GM12878 (cell line): ENCODE measurements around the gene RRBP1. TPM values are rescaled to one million over a fixed set of nuclear protein-coding genes. Genes with fewer than 3 reads are reported as not detected.

Source experiments
- ATAC-seq: fragments of 200-7000 bp; cut with Tn5 transposase; 3 replicates; pipeline ENCODE4 v1.9.1; 2020; ENCODE audit warnings: mild to moderate bottlenecking, moderate library complexity
- Bru-seq: library from RNA; stranded (reverse); fragments of 400-500 nt; gene quantifications from one replicate; lab custom pipeline; 2021; lab: Mats Ljungman, UMichigan
- BruChase-seq, 2 experiments: library from RNA; stranded (reverse); fragments of 400-500 nt; gene quantifications; one replicate each; lab custom pipeline; 2021; lab: Mats Ljungman, UMichigan
- BruUV-seq: library from RNA; stranded (reverse); fragments of 400-500 nt; replicated peaks from 2 replicates; lab custom pipeline; 2021; lab: Mats Ljungman, UMichigan
- CTCF ChIA-PET: fragments of 300-600 bp; sonication (Branson Sonifier 250); formaldehyde crosslinking; extraction: SDS; loops from one replicate; lab custom pipeline; 2021; ENCODE audit warnings: inconsistent platforms; lab: Yijun Ruan, JAX
- POLR2A ChIA-PET: fragments of 350-600 bp; formaldehyde crosslinking; extraction: SDS; loops from one replicate; lab custom pipeline; 2021; ENCODE audit warnings: inconsistent platforms; lab: Charles Lee
- RAD21 ChIA-PET: fragments of 300-600 bp; sonication (Branson Sonifier 250); formaldehyde crosslinking; loops from one replicate; lab custom pipeline; 2023; ENCODE audit warnings: antibody characterized with exemption; ENCODE audit not compliant: unreplicated experiment; lab: Charles Lee
- SMC1A ChIA-PET: fragments of 300-600 bp; sonication (Branson Sonifier 250); formaldehyde crosslinking; loops from one replicate; lab custom pipeline; 2023; ENCODE audit not compliant: unreplicated experiment, uncharacterized antibody; lab: Charles Lee
- DNase-seq: peaks from one replicate; pipeline ENCODE4 v3.0.0-alpha.2; 2011; ENCODE audit warnings: low read depth, low spot score
- FAIRE-seq: peaks from 3 replicates; lab custom pipeline; 2011; peaks lifted over from hg19 to GRCh38; lab: Jason Lieb, UNC
- H2AFZ ChIP-seq: 2 replicates; pipeline ENCODE4 v1.6.0; 2011; ENCODE audit warnings: low read depth, low read length, control low read depth; ENCODE audit not compliant: control insufficient read depth
- H3K27ac ChIP-seq: 2 replicates; pipeline ENCODE4 v1.5.1; 2011; ENCODE audit warnings: control low read depth; ENCODE audit not compliant: control insufficient read depth, insufficient read depth
- H3K27me3 ChIP-seq, 2 experiments: replicated peaks in 1 of 2; 2 replicates each; pipeline versions ENCODE4 v1.6.0 to v1.6.1; 2011; ENCODE audit warnings: low read length in 1 of 2; ENCODE audit not compliant: control insufficient read depth in 2 of 2, insufficient read depth in 2 of 2
- H3K36me3 ChIP-seq, 2 experiments: 2 replicates each; pipeline ENCODE4 v1.5.1; 2011; ENCODE audit warnings: low read length in 1 of 2; ENCODE audit not compliant: control insufficient read depth in 2 of 2, insufficient read depth in 2 of 2
- H3K4me1 ChIP-seq: 2 replicates; pipeline ENCODE4 v1.6.1; 2011; ENCODE audit warnings: mild to moderate bottlenecking, low read length, moderate library complexity, mixed read lengths; ENCODE audit not compliant: control insufficient read depth, insufficient read depth
- H3K4me2 ChIP-seq: 2 replicates; pipeline ENCODE4 v1.6.0; 2011; ENCODE audit warnings: control low read depth; ENCODE audit not compliant: control insufficient read depth, insufficient read depth
- H3K4me3 ChIP-seq: fragments of 200-600 bp; sonication (generic); 2 replicates; pipeline ENCODE4 v1.5.1; 2016
- H3K79me2 ChIP-seq: 2 replicates; pipeline ENCODE4 v1.6.0; 2011; ENCODE audit warnings: low read length; ENCODE audit not compliant: control insufficient read depth, insufficient read depth
- H3K9ac ChIP-seq: 2 replicates; pipeline ENCODE4 v1.8.0; 2011; ENCODE audit warnings: low read length, control low read depth, mixed read lengths; ENCODE audit not compliant: control insufficient read depth, insufficient read depth
- H3K9me3 ChIP-seq: replicated peaks from 3 replicates; pipeline ENCODE4 v1.5.1; 2011; ENCODE audit warnings: mild to moderate bottlenecking, low read length; ENCODE audit not compliant: control insufficient read depth, insufficient read depth
- H4K20me1 ChIP-seq: 2 replicates; pipeline ENCODE4 v1.6.0; 2011; ENCODE audit not compliant: control insufficient read depth, insufficient read depth
- ATF3 ChIP-seq: IDR thresholded peaks from 2 replicates; pipeline ENCODE4 v1.6.1; 2011; ENCODE audit warnings: low read depth, mild to moderate bottlenecking, low read length, moderate library complexity, borderline replicate concordance; ENCODE audit errors: extremely low read depth
- BHLHE40 ChIP-seq, 2 experiments: fragments of 450-650 bp in 1 of 2; IDR thresholded peaks; 2 replicates each; pipeline ENCODE4 v1.6.1; 2011 to 2017; ENCODE audit warnings: low read depth in 2 of 2, borderline replicate concordance in 1 of 2, improper control_type of control experiment in 1 of 2, low read length in 1 of 2, mild to moderate bottlenecking in 1 of 2
- MEF2B ChIP-seq: fragments of 450-650 bp; IDR thresholded peaks from 2 replicates; pipeline ENCODE4 v1.6.1; 2018; ENCODE audit warnings: mild to moderate bottlenecking, moderate library complexity; ENCODE audit not compliant: partially characterized antibody, poor library complexity, severe bottlenecking
- MXI1 ChIP-seq: fragments of 150-350 bp; IDR thresholded peaks from 2 replicates; pipeline ENCODE4 v1.6.1; 2011; ENCODE audit warnings: low read depth, mild to moderate bottlenecking, inconsistent platforms, low read length, improper control_type of control experiment
- NFYB ChIP-seq: IDR thresholded peaks from 2 replicates; pipeline ENCODE4 v1.6.1; 2011; ENCODE audit warnings: low read depth, mild to moderate bottlenecking, low read length, improper control_type of control experiment, moderate library complexity; ENCODE audit not compliant: insufficient read depth
- POLR2AphosphoS2 ChIP-seq: IDR thresholded peaks from 2 replicates; pipeline ENCODE4 v1.6.1; 2011; ENCODE audit warnings: low read depth, mild to moderate bottlenecking, low read length, improper control_type of control experiment, moderate library complexity
- RELB ChIP-seq: fragments of 450-650 bp; IDR thresholded peaks from 2 replicates; pipeline ENCODE4 v1.6.1; 2017; ENCODE audit warnings: low read depth, mild to moderate bottlenecking, moderate library complexity
- SIN3A ChIP-seq: IDR thresholded peaks from 2 replicates; pipeline ENCODE4 v1.6.1; 2012; ENCODE audit warnings: low read depth, low read length, improper control_type of control experiment
- ZBTB40 ChIP-seq: fragments of 450-650 bp; IDR thresholded peaks from 2 replicates; pipeline ENCODE4 v1.6.1; 2016; ENCODE audit warnings: mild to moderate bottlenecking, moderate library complexity, borderline replicate concordance
- WGBS: methylation state at CpG from one replicate; pipeline ENCODE4 v1.1.6; 2016; ENCODE audit warnings: low lambda C conversion rate; ENCODE audit not compliant: insufficient replicate concordance, insufficient coverage; ENCODE audit errors: missing lambda C conversion rate; 5-methylcytosine and 5-hydroxymethylcytosine counted together
- in situ Hi-C: fragments of 300-500 bp; cut with MboI; formaldehyde crosslinking; loops from 9 replicates; pipeline ENCODE4 v1.14.3; 2018; ENCODE audit warnings: mixed read lengths
- intact Hi-C: fragments of 100-400 bp; cut with micrococcal nuclease; formaldehyde crosslinking; loops from one replicate; pipeline ENCODE4 v1.14.2; 2022; ENCODE audit not compliant: unreplicated experiment
- long read RNA-seq, 2 experiments: library from polyadenylated mRNA; unstranded; transcript quantifications; one replicate each; pipeline ENCODE4 v2.0.0, GENCODE V29; 2019 to 2020
- polyA minus RNA-seq, 3 experiments: library from RNA; depleted of rRNA, polyadenylated mRNA; stranded (reverse); fragments of >200 nt; gene quantifications; 2 replicates each; pipeline ENCODE4 v1.2.3, GENCODE V29; 2011
- polyA plus RNA-seq, 11 experiments: library from polyadenylated mRNA; depleted of rRNA in 4 of 11; unstranded in 6 of 11; stranded (reverse) in 5 of 11; fragments of >200 nt; fragmentation: Nextera tagmentation in 4 of 11; fragmentation: Illumina TruSeq in 1 of 11; extraction: Ambion mirVana in 4 of 11; extraction: Trizol in 1 of 11; gene quantifications; 1 replicate in 1 of 11; 2 replicates in 10 of 11; pipeline versions ENCODE4 v1.2.1 to v1.2.3, GENCODE V29; 2011 to 2016; ENCODE audit warnings: inconsistent platforms in 2 of 11, missing spikeins in 2 of 11, low read depth in 1 of 11
- total RNA-seq, 4 experiments: library from RNA; depleted of rRNA in 3 of 4; stranded (reverse); fragments of >200 nt in 3 of 4; fragmentation: Illumina TruSeq in 1 of 4; extraction: Trizol in 1 of 4; gene quantifications; 2 replicates each; pipeline versions ENCODE4 v1.2.1 to v1.2.3, GENCODE V29; 2013 to 2021

RRBP1 gene
- total RNA-seq (2013; cell fraction: nucleolus; rRNA removed) = 51.6 and 53.5 TPM in 2 replicates
- total RNA-seq (2014; rRNA removed) (24.4 and 25.4 TPM in 2 replicates), total RNA-seq (2014; rRNA removed; fragmentation: Illumina TruSeq; extraction: Trizol) (22.8 and 26.4 TPM in 2 replicates), total RNA-seq (2021) (50.0 and 57.4 TPM in 2 replicates), polyA plus RNA-seq (2011; rRNA removed) (8.9 and 12.9 TPM in 2 replicates), polyA plus RNA-seq (2014; fragmentation: Illumina TruSeq; extraction: Trizol) (20.4 and 28.3 TPM in 2 replicates), polyA plus RNA-seq (2014; fragmentation: Nextera tagmentation; extraction: Ambion mirVana) (1 to 10 TPM; 1.2 to 2.4 TPM), polyA plus RNA-seq (2014; rRNA removed) (24.6 and 24.8 TPM in 2 replicates), polyA plus RNA-seq (2016; fragmentation: Nextera tagmentation; extraction: Ambion mirVana) (10 to 100 TPM; 20.0 to 24.5 TPM), polyA minus RNA-seq (2011; rRNA and poly(A)+ RNA removed) (8.6 and 18.9 TPM in 2 replicates), Bru-seq, nascent RNA (percentile 78 among the genes with signal in this experiment), BruChase-seq, experiment 1, labeled RNA remaining after a 6-hour chase (percentile 81 among the genes with signal in this experiment), BruChase-seq, experiment 2, labeled RNA remaining after a 2-hour chase (percentile 76 among the genes with signal in this experiment)
- 19.5 TPM for polyA plus RNA-seq (2011; ENCODE audit: low read depth)
- 12.1 and 13.5 TPM in 2 replicates for polyA plus RNA-seq (2011; cell fraction: cytosol; rRNA removed)
- polyA plus RNA-seq (2011; cell fraction: nucleus; rRNA removed) = 23.3 and 33.9 TPM in 2 replicates
- polyA plus RNA-seq (2012) = 34.7 and 39.7 TPM in 2 replicates
- 12.0 and 13.6 TPM in 2 replicates for polyA minus RNA-seq (2011; cell fraction: cytosol; rRNA and poly(A)+ RNA removed)
- polyA minus RNA-seq (2011; cell fraction: nucleus; rRNA and poly(A)+ RNA removed) = 11.1 and 22.3 TPM in 2 replicates
- long read RNA-seq, experiment 1, partial matches to known transcripts = 4 of 6 reads
- long read RNA-seq, experiment 1, other reads (novel, unspliced or antisense) = 0 of 6 reads
- long read RNA-seq, experiment 2, full-length matches to known transcripts = 10 of 27 reads
- long read RNA-seq, experiment 2, partial matches to known transcripts = 15 of 27 reads
- long read RNA-seq, experiment 2, other reads (novel, unspliced or antisense) = 2 of 27 reads

GRCh38 chr20:17682103-17682888 lies at the start of gene RRBP1:
Gene RRBP1 (minus strand): TSS chr20:17682242. CDS start chr20:17660507, 21,735 bp downstream.
- Histone ChIP-seq H3K27ac (peak within 1 kb of the TSS; percentile 78), H3K79me2 (peaks cover 29% of the 10 kb centered on the region), H3K27me3 (peaks cover 0 to 8% of the 10 kb centered on the region in 2 experiments; a peak in 1 of 4 replicates), H3K4me3 (peak within 1 kb of the TSS; percentile 78), H3K9ac (peak within 1 kb of the TSS; percentile 88), H3K36me3 (no peaks in the 10 kb centered on the region; a peak in 1 of 4 replicates), H3K4me2 (peak within 1 kb of the TSS; percentile 66), H3K9me3 (peaks cover 2% of the 10 kb centered on the region; the same call in 2 of the 3 replicates), H2AFZ (peak within 1 kb of the TSS; percentile 98), H4K20me1 (no peaks in the 10 kb centered on the region), H3K4me1 (peaks cover 8% of the 10 kb centered on the region)
- peak; percentile 38 for FAIRE-seq
- intact Hi-C loops (loop anchor here (1.0 to 5.0 kb wide), 5 partner anchors 175 to 311 kb away; partner anchors contain the start of genes MGME1 and SNX5), in situ Hi-C loops (no loop called here)
- SMC1A ChIA-PET = interaction anchor here (0.6 to 3.7 kb wide), 21 partner anchors 9 to 341 kb away, joined by 3 to 19 read pairs (median 3); partner anchors contain the start of gene DSTN
- DNase-seq = peak; percentile 82
- POLR2A ChIA-PET = interaction anchor here (0.6 to 1.8 kb wide), 13 partner anchors 32 to 313 kb away, joined by 3 to 15 read pairs (median 3); partner anchors contain the start of gene DSTN
- no TSS peak for BruUV-seq
- CTCF ChIA-PET = interaction anchor here (0.6 to 2.6 kb wide), 51 partner anchors 9 to 1337 kb away, joined by 3 to 31 read pairs (median 4); partner anchors contain the start of genes BANF2, DSTN and ZNF133
- WGBS = 1% methylated on average over 55 of the region's 79 CpGs
- RAD21 ChIA-PET = interaction anchor here (0.7 to 3.4 kb wide), 27 partner anchors 15 to 606 kb away, joined by 3 to 44 read pairs (median 4); partner anchors contain the start of genes DSTN and ZNF133
- peak; percentile 98 for ATAC-seq
- peak; percentile 63; the same call in 1 of the 2 replicates for TF ChIP-seq MXI1
- peak; percentile 96 for TF ChIP-seq NFYB
- no peak for TF ChIP-seq ATF3
- no peak for TF ChIP-seq ZBTB40
- TF ChIP-seq MEF2B = no peak
- TF ChIP-seq BHLHE40 (IDR thresholded peaks at IDR 0.05; ENCODE audit: borderline replicate concordance in 1 of 2, low read depth in 2 of 2, low read length in 1 of 2) = peak; percentile 18 to 33; a peak in 1 of 4 replicates
- no peak; the same call in 1 of the 2 replicates for TF ChIP-seq POLR2AphosphoS2
- TF ChIP-seq RELB = no peak; the same call in 1 of the 2 replicates
- no peak for TF ChIP-seq SIN3A
